GM18868 (cell line): ENCODE measurements around the gene TSKU.
A peak's percentile ranks its signal among the peaks of the same experiment; 100 is the strongest.
"Not testable (repeated sequence)": the region's sequence is repeated elsewhere in the genome, so short reads cannot be mapped to it uniquely, and the experiment has no call there.

Source experiments
- ATAC-seq: cut with Tn5 transposase; IDR thresholded peaks from one replicate; pipeline ENCODE4 v1.9.1; 2021; ENCODE audit warnings: mild to moderate bottlenecking, moderate library complexity; ENCODE audit not compliant: unreplicated experiment

TSKU gene

DNA sequence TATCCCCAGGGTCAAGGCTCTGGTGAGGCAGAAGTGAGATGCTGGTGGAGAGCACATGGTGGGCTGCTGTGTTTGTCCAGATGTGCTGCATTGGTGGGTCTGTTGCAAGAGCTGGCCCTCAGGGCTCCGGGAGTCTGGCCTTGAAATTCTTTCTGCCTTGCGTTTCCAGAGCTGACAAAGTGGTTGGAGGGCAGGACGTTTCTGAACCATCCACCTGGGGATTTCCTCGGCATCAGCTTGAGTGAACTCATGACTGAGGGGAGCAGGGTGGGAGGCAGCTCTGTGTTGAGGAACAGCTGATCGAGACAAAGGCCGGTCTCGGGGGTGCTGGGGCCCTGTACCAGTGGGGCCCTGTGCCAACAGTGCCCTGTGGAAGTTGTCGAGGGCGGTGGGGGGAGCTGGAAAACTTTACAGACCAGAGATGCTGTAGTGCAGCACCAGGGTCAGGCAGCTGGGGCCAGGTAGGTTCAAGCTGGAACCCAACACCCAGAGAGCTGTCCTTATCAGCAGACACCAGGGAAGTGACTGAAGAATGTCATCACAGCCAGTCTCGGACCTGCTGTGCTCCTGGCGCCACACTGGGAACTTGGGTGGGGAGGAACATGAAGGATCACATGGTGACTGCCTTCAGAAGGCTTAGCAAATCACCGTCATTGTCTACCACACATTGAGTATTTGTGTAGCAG lies 4.9 kb downstream of the TSKU start:
- no peak for ATAC-seq

DNA sequence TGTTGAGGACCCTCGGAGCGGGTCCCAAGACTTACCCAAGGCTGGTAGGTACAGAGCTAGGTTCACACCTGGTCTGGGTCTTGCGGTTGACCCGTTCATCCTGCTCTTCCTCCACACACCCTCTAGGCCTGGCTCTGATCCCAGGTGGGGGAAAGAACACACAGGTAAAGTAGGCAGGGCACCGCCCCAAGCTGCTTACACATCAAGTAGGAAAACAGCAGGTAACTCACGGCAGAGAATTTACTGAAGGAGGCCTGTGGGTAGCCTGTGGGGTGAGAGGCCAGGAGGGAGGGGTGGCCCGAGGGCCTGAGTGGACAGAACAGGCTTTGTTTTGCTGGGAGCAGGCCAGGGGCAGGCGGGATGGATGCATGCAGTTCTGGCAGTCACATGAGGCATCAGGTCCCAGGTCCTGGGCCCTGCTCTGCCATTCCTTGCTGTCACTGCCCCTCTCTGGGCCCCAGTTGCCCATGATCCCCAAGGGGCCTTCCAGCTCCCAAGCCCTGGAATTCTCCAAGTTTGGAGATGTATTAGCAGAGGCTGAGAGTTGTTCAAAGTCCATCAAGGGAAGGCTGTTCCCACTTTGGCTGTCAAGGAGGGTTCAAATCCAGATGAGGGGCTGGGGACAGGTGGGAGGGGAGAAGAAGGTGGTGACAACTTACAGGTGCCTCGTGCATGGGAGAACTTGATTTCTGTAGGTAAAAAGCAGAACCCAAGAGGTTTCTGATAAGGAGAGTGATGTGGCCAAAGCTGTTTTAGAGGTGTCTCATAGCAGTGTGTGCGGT lies 5.7 kb downstream of the TSKU start:
- no peak for ATAC-seq

GRCh38 chr11:76789443-76789719 lies 6.2 kb downstream of the TSKU start:
- ATAC-seq = no peak

DNA sequence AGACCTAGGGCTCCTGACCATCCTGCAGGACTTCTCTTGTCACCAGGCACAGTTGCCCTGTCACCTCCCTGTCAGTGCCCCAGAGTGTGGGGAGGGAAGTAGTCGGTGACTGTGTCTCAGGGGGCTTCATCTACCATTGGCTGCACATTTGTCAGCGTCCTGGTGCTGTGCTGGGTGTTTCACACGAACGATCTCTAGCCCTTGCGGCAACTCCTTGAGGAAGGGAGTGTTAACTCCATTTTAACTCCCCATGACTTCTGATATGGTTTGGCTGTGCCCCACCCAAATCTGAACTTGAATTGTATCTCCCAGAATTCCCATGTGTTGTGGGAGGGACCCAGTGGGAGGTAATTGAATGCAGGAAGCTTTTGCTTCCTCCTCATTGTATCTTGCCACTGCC lies 7.1 kb downstream of the TSKU start:
- no peak for ATAC-seq

DNA sequence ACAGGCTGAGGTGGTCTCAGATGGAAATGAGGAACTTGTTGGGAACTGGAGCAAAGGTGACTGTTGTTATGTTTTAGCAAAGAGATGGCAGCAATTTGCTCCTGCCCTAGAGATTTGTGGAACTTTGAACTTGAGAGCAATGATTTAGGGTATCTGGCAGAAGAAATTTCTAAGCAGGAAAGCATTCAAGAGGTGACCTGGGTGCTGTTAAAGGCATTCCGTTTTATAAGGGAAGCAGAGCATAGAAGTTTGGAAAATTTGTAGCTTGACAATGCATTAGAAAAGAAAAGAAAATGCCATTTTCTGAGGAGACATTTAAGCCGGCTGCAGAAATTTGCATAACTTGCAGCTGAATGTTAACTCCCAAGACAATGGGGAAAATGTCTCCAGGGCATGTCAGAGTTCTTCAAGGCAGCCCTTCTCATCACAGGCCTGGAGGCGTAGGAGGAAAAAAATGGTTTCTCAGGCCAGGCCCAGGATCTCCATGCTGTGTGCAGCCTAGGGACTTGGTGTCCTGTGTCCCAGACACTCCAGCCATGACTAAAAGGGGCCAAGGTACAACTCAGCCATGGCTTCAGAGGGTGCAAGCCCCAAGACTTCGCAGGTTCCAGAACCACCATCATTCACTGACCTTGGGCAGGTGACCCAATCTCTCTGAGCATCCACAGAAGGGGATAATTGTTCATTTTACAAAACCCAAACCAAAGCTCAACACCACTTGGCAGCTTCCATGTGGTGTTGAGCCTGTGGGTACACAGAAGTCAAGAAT lies 8.0 kb downstream of the TSKU start:
- ATAC-seq = not testable (repeated sequence)

DNA sequence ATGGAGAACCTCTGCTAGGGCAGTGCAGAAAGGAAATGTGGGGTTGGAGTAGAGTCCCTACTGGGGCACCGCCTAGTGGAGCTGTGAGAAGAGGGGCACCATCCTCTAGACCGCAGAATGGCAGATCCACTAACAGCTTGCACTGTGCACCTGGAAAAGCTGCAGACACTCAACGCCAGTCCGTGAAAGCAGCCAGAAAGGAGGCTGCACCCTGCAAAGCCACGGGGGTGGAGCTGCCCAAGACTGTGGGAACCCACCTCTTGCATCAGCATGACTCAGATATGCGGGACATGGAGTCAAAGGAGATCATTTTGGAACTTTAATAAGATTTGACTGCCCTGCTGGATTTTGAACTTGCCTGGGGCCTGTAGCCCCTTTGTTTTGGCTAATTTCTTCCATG lies 8.7 kb downstream of the TSKU start:
- ATAC-seq = no peak

GRCh38 chr11:76792505-76793264 lies 9.5 kb downstream of the TSKU start:
- ATAC-seq = no peak

DNA sequence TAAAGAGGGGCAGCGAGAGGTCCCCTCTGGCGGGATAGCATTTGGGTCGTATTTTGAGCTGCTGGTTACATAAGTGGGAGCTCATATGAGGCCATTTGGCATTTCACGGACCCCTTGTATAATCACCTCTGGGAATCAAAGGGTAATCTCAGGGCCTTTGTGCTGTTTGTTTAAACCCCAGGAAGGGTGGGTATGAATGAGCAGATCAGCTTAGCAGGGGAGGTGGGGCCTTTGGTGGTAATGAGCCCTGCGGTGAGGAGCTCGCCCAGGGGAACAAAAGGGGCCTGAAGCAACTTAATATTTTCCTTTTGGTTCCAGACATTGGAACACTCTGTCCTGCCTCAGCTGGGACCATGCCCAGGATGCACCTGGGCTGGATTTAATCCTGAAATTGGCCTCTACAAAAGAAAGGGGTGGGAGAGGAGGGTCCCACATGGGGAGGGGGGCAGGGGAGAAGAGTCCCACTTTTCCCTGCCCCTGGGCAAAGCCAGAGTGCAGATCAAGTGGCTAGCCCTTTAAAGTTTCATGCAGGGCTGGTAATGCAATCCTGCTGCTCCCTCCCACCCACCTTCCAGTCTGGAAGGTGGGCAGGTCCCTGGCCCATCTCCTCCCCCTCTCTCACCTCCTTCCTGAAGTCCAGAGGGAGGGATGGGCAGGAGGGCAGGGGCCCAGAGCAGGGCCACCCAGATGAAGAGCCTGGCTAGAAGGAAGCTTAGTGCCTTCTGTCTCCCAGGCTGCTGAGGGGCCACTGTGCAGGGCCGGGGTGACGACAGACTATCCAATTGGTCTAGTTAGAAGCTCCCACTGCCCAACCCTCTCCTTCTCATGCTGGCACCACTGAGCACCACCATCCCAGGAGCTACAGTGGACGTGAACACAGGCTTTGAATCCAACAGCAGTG lies 10.5 kb downstream of the TSKU start:
- no peak for ATAC-seq

DNA sequence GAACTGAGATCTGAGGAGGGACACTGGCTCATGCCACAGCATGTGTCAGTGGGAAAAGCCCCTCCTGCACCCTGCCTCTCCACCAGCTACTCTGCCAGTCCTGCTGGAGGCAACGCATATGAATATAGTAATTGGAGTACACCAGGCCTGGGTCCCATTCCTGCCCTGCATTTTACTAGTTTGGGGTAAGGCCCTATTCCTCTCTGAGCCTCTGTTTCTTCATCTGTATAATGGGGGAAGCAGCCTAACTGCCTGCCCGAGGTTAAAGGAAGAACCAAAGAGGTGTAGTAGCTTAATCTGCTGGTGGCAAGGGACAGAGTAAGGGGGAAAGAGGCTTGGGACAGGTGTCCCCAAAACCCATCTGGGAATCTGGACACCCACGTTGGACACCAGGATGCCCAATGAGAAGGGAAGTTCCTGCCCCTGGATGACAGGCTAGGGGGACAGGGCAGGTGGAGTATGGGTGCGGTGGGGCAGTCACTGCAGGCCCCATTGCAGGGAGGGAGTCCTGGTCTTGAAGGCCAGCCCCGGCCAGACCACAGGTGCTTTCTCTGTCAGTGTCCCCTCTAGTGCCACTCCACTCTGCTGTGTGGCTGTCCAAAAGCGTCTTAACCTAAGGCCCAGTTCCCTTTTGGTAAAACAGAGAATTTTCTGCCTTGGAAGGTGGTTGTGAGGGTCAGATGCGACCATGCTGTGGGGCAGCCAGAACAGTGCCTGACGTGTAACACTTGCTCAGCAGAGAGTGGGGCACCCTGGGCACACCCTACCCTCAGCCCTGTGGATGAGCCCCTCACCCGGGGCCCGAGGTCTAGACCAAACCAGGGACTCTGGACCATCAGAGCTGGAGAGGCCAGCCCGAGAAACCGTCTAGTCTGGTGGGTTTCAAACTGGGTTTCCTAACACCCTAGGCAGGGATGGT lies 11.5 kb downstream of the TSKU start:
- no peak for ATAC-seq

- no peak for ATAC-seq
Observed at GRCh38 chr11:76795290-76795935, 12.3 kb downstream of the TSKU start.

GRCh38 chr11:76795936-76796441 lies 12.8 kb downstream of the TSKU start:
- no peak for ATAC-seq

DNA sequence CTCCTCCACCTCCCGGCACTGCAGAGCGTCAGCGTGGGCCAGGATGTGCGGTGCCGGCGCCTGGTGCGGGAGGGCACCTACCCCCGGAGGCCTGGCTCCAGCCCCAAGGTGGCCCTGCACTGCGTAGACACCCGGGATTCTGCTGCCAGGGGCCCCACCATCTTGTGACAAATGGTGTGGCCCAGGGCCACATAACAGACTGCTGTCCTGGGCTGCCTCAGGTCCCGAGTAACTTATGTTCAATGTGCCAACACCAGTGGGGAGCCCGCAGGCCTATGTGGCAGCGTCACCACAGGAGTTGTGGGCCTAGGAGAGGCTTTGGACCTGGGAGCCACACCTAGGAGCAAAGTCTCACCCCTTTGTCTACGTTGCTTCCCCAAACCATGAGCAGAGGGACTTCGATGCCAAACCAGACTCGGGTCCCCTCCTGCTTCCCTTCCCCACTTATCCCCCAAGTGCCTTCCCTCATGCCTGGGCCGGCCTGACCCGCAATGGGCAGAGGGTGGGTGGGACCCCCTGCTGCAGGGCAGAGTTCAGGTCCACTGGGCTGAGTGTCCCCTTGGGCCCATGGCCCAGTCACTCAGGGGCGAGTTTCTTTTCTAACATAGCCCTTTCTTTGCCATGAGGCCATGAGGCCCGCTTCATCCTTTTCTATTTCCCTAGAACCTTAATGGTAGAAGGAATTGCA lies 13.5 kb downstream of the TSKU start:
- no peak for ATAC-seq

- ATAC-seq = no peak
Observed at GRCh38 chr11:76797341-76798201, 14.4 kb downstream of the TSKU start.

- ATAC-seq = no peak
Observed at GRCh38 chr11:76798202-76798581, 15.0 kb downstream of the TSKU start.

- ATAC-seq = no peak
Observed at GRCh38 chr11:76798671-76799065, 15.5 kb downstream of the TSKU start.

GRCh38 chr11:76799066-76799804 lies 16.1 kb downstream of the TSKU start:
- ATAC-seq = peak; percentile 76
